Esophagus muscularis mucosa (tissue), 4 donors: ENCODE data around the gene VILL. TPM values are rescaled to one million over a fixed set of nuclear protein-coding genes. Genes with fewer than 3 reads are reported as not detected.

Experiments used
- DNase-seq: peaks from one replicate; pipeline ENCODE4 v3.0.0-alpha.2; 2017; ENCODE audit errors: extremely low spot score
- H3K27ac ChIP-seq, 4 donors: fragments of 200-600 bp; sonication (generic); replicated peaks in 1 of 4; 1 replicate in 3 of 4; 2 replicates in 1 of 4; pipeline ENCODE4 v1.5.1; 2016 to 2019; ENCODE audit warnings: mild to moderate bottlenecking in 1 of 4
- H3K27me3 ChIP-seq, 4 donors: fragments of 200-600 bp; sonication (generic); one replicate each; pipeline versions ENCODE4 v1.5.1 to v1.6.0; 2016 to 2019
- H3K36me3 ChIP-seq, 4 donors: fragments of 200-600 bp; sonication (generic); one replicate each; pipeline ENCODE4 v1.5.1; 2016 to 2019
- H3K4me1 ChIP-seq, 4 donors: fragments of 200-600 bp; sonication (generic); one replicate each; pipeline ENCODE4 v1.5.1; 2016 to 2019
- H3K4me3 ChIP-seq, 4 donors: fragments of 200-600 bp; sonication (generic); 1 replicate in 2 of 4; 2 replicates in 2 of 4; pipeline ENCODE4 v1.5.1; 2016 to 2019; ENCODE audit warnings: mild to moderate bottlenecking in 4 of 4, moderate library complexity in 1 of 4
- H3K9me3 ChIP-seq, 4 donors: fragments of 200-600 bp; sonication (generic); 1 replicate in 3 of 4; 2 replicates in 1 of 4; pipeline ENCODE4 v1.5.1; 2016 to 2019
- CTCF ChIP-seq, 3 experiments: fragments of 200-600 bp in 2 of 3; fragments of 450-650 bp in 1 of 3; sonication (generic) in 2 of 3; IDR thresholded peaks; one replicate each; pipeline ENCODE4 v1.5.1; 2017 to 2019; ENCODE audit warnings: antibody characterized with exemption in 3 of 3, mild to moderate bottlenecking in 2 of 3, moderate library complexity in 1 of 3
- EP300 ChIP-seq: sonication (generic); formaldehyde crosslinking; IDR thresholded peaks from one replicate; pipeline ENCODE4 v1.6.1; 2017; ENCODE audit warnings: antibody characterized with exemption
- POLR2A ChIP-seq: fragments of 450-650 bp; IDR thresholded peaks from one replicate; pipeline ENCODE4 v1.6.1; 2017; ENCODE audit warnings: antibody characterized with exemption, moderate library complexity, mild to moderate bottlenecking, low read depth
- POLR2AphosphoS5 ChIP-seq, 2 donors: sonication (generic); formaldehyde crosslinking; IDR thresholded peaks; one replicate each; pipeline ENCODE4 v1.6.1; 2017; ENCODE audit warnings: antibody characterized with exemption in 2 of 2
- WGBS: methylation state at CpG from one replicate; pipeline ENCODE4 v1.1.5; 2018; 5-methylcytosine and 5-hydroxymethylcytosine counted together
- intact Hi-C: fragments of 100-400 bp; cut with DNase I; formaldehyde crosslinking; loops from one replicate; pipeline ENCODE4 v1.15.1; 2023
- total RNA-seq, 4 donors: library from RNA; depleted of rRNA; stranded (reverse); fragments of >200 nt; gene quantifications; one replicate each; pipeline versions ENCODE4 v1.1.0 to v1.2.1, GENCODE V29; 2016

Gene VILL
- total RNA-seq, 4 donors from 2014 or later, result 3.2 to 5.1 (median 4.4) TPM

- Histone ChIP-seq H3K4me3 (no peak overlapping the region), H3K27me3 (no peaks in the 10 kb centered on the region), H3K9me3 (no peaks in the 10 kb centered on the region), H3K36me3 (peaks cover 0 to 43% (median 23%) of the 10 kb centered on the region in 4 donors), H3K4me1 (peaks cover 14 to 40% (median 35%) of the 10 kb centered on the region in 4 donors), H3K27ac (no peak overlapping the region)
- DNase-seq, result no peak
- 93% methylated on average over 6 of the region's 6 CpGs for WGBS
- intact Hi-C loops, result loop anchor here (5.0 kb wide), 1 partner anchor 40 kb away; no protein-coding TSS in a partner anchor
- TF ChIP-seq CTCF (IDR thresholded peaks at IDR 0.05), result no peak
- TF ChIP-seq POLR2A, result no peak
These were observed 11.8 kb downstream of the VILL start for GRCh38 chr3:38002291-38002876.

- Histone ChIP-seq H3K9me3 (no peaks in the 10 kb centered on the region), H3K4me1 (peaks cover 12 to 35% (median 29%) of the 10 kb centered on the region in 4 donors), H3K27ac (no peak overlapping the region), H3K27me3 (no peaks in the 10 kb centered on the region), H3K36me3 (peaks cover 0 to 49% (median 29%) of the 10 kb centered on the region in 4 donors), H3K4me3 (no peak overlapping the region)
- intact Hi-C loops, result loop anchor here (5.0 kb wide), 1 partner anchor 39 kb away; no protein-coding TSS in a partner anchor
- 74% methylated on average over 5 of the region's 9 CpGs for WGBS
- DNase-seq, result no peak
- no peak for TF ChIP-seq CTCF (IDR thresholded peaks at IDR 0.05)
- no peak for TF ChIP-seq POLR2AphosphoS5 (IDR thresholded peaks at IDR 0.05)
- no peak for TF ChIP-seq EP300
- TF ChIP-seq POLR2A, result no peak
These were observed 12.4 kb downstream of the VILL start for GRCh38 chr3:38002940-38003339.

GRCh38 chr3:38003371-38003816, 12.8 kb downstream of the VILL start:
- WGBS, result 50% methylated on average over 4 of the region's 7 CpGs
- Histone ChIP-seq H3K9me3 (no peaks in the 10 kb centered on the region), H3K4me3 (no peak overlapping the region), H3K4me1 (peaks cover 7 to 30% (median 25%) of the 10 kb centered on the region in 4 donors), H3K27me3 (no peaks in the 10 kb centered on the region), H3K36me3 (peaks cover 0 to 53% (median 33%) of the 10 kb centered on the region in 4 donors), H3K27ac (peak overlapping the region in 2 of 4 donors; percentile 31 to 57)
- DNase-seq, result peak; percentile 94
- intact Hi-C loops, result loop anchor here (5.0 kb wide), 1 partner anchor 39 kb away; no protein-coding TSS in a partner anchor
- TF ChIP-seq POLR2A (no peak), CTCF (IDR thresholded peaks at IDR 0.05) (peak; percentile 70 to 85 (median 76))

- Histone ChIP-seq H3K4me1 (peaks cover 6 to 27% (median 21%) of the 10 kb centered on the region in 4 donors), H3K36me3 (peaks cover 0 to 59% (median 39%) of the 10 kb centered on the region in 4 donors), H3K9me3 (no peaks in the 10 kb centered on the region), H3K27me3 (no peaks in the 10 kb centered on the region), H3K27ac (peak overlapping the region in 2 of 4 donors; percentile 31 to 57), H3K4me3 (no peak overlapping the region)
- no peak for TF ChIP-seq CTCF (IDR thresholded peaks at IDR 0.05)
- TF ChIP-seq POLR2A, result no peak
- no peak for TF ChIP-seq EP300
- TF ChIP-seq POLR2AphosphoS5 (IDR thresholded peaks at IDR 0.05), result no peak
- DNase-seq, result no peak
- intact Hi-C loops, result loop anchor here (5.0 kb wide), 1 partner anchor 38 kb away; no protein-coding TSS in a partner anchor
- 90% methylated on average over 8 of the region's 11 CpGs for whole genome bisulfite sequencing
These were observed 13.3 kb downstream of the VILL start for GRCh38 chr3:38003817-38004414.
